Hepatocyte (in vitro differentiated cells): ENCODE data around the gene RBM33. TPM values are rescaled to one million over a fixed set of nuclear protein-coding genes. Genes with fewer than 3 reads are reported as not detected.
A peak's percentile ranks its signal among the peaks of the same experiment; 100 is the strongest.

ENCODE experiments used
- DNase-seq: peaks from one replicate; pipeline ENCODE4 v3.0.0-alpha.2; 2016; ENCODE audit warnings: low spot score
- H2AFZ ChIP-seq: fragments of 200-600 bp; sonication (generic); 2 replicates; pipeline ENCODE4 v1.6.0; 2016; ENCODE audit warnings: antibody characterized with exemption, mild to moderate bottlenecking
- H3K27ac ChIP-seq: fragments of 200-600 bp; sonication (generic); 2 replicates; pipeline ENCODE4 v1.5.1; 2016; ENCODE audit warnings: mild to moderate bottlenecking
- H3K27me3 ChIP-seq: fragments of 200-600 bp; sonication (generic); 2 replicates; pipeline ENCODE4 v1.6.1; 2016
- H3K36me3 ChIP-seq: fragments of 200-600 bp; sonication (generic); replicated peaks from 2 replicates; pipeline ENCODE4 v1.5.1; 2016; ENCODE audit warnings: low read depth; ENCODE audit not compliant: insufficient read depth
- H3K4me1 ChIP-seq: fragments of 200-600 bp; sonication (generic); 2 replicates; pipeline ENCODE4 v1.5.1; 2016; ENCODE audit warnings: mild to moderate bottlenecking, moderate library complexity; ENCODE audit not compliant: insufficient read depth
- H3K4me2 ChIP-seq: fragments of 200-600 bp; sonication (generic); 2 replicates; pipeline ENCODE4 v1.6.0; 2016
- H3K4me3 ChIP-seq: fragments of 200-600 bp; sonication (generic); 2 replicates; pipeline ENCODE4 v1.5.1; 2016; ENCODE audit warnings: mild to moderate bottlenecking
- H3K79me2 ChIP-seq: fragments of 200-600 bp; sonication (generic); 2 replicates; pipeline ENCODE4 v1.6.0; 2017; ENCODE audit warnings: mild to moderate bottlenecking
- H3K9me2 ChIP-seq: fragments of 200-600 bp; sonication (generic); replicated peaks from 2 replicates; pipeline ENCODE4 v1.6.0; 2017; ENCODE audit warnings: mild to moderate bottlenecking; ENCODE audit not compliant: insufficient read depth
- H3K9me3 ChIP-seq: fragments of 200-600 bp; sonication (generic); 2 replicates; pipeline ENCODE4 v1.5.1; 2016; ENCODE audit warnings: low read depth, mild to moderate bottlenecking
- H4K20me1 ChIP-seq: fragments of 200-600 bp; sonication (generic); 2 replicates; pipeline ENCODE4 v1.6.0; 2016; ENCODE audit warnings: mild to moderate bottlenecking; ENCODE audit not compliant: insufficient read depth, poor library complexity, severe bottlenecking
- EZH2 ChIP-seq: fragments of 200-600 bp; sonication (generic); IDR thresholded peaks from 2 replicates; pipeline ENCODE4 v1.6.1; 2016; ENCODE audit warnings: antibody characterized with exemption, mild to moderate bottlenecking, borderline replicate concordance
- EZH2phosphoT487 ChIP-seq: fragments of 200-600 bp; sonication (generic); IDR thresholded peaks from one replicate; pipeline ENCODE4 v1.6.1; 2018; ENCODE audit warnings: antibody characterized with exemption, mild to moderate bottlenecking, low read depth, moderate library complexity; ENCODE audit not compliant: unreplicated experiment, severe bottlenecking
- WGBS: methylation state at CpG from one replicate; pipeline ENCODE4 v1.1.6; 2016; ENCODE audit warnings: low lambda C conversion rate; ENCODE audit errors: missing lambda C conversion rate; 5-methylcytosine and 5-hydroxymethylcytosine counted together
- polyA plus RNA-seq: library from polyadenylated mRNA; unstranded; fragments of >200 nt; fragmentation: Nextera tagmentation; extraction: Ambion mirVana; gene quantifications from 2 replicates; pipeline ENCODE4 v1.2.1, GENCODE V29; 2016
- total RNA-seq: library from RNA; depleted of rRNA; stranded (reverse); fragments of >200 nt; gene quantifications from 2 replicates; pipeline ENCODE4 v1.2.3, GENCODE V29; 2014
- TF ChIP-seq, protein P1 (sequence below): fragments of 200-600 bp; sonication (generic); IDR thresholded peaks from 2 replicates; pipeline ENCODE4 v1.5.1; 2016; ENCODE audit warnings: antibody characterized with exemption, mild to moderate bottlenecking; ENCODE audit not compliant: poor library complexity

Gene RBM33
- total and polyA plus RNA-seq, 2 experiments from 2014 or later, result 24.8 to 40.8 TPM

DNA sequence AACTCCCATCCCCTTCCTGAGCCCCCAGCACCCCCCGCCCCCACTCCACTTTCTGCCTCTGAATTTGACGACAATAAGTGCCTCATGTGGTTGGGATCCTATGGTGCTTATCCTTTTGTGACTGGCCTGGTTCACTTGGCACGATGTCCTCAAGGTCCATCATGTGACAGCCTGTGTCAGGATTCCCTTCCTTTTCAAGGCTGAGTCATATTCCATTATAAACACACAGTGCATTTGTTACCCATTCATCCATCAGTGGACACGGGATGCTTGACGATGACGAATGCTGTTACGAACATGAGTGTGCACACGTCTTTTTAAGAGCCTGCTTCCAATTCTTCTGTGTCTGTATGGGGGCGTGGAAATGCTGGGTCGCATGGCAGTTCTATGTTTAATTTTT, 141.1 kb downstream of the RBM33 start:
- Histone ChIP-seq H3K9me3 (no peaks in the 10 kb centered on the region), H3K4me1 (no peaks in the 10 kb centered on the region), H3K36me3 (no peaks in the 10 kb centered on the region), H4K20me1 (no peaks in the 10 kb centered on the region), H3K9me2 (no peaks in the 10 kb centered on the region), H2AFZ (no peak overlapping the region), H3K4me2 (no peak overlapping the region), H3K79me2 (no peaks in the 10 kb centered on the region), H3K27me3 (no peaks in the 10 kb centered on the region), H3K4me3 (no peak overlapping the region), H3K27ac (no peak overlapping the region)
- TF ChIP-seq, protein P1, sequence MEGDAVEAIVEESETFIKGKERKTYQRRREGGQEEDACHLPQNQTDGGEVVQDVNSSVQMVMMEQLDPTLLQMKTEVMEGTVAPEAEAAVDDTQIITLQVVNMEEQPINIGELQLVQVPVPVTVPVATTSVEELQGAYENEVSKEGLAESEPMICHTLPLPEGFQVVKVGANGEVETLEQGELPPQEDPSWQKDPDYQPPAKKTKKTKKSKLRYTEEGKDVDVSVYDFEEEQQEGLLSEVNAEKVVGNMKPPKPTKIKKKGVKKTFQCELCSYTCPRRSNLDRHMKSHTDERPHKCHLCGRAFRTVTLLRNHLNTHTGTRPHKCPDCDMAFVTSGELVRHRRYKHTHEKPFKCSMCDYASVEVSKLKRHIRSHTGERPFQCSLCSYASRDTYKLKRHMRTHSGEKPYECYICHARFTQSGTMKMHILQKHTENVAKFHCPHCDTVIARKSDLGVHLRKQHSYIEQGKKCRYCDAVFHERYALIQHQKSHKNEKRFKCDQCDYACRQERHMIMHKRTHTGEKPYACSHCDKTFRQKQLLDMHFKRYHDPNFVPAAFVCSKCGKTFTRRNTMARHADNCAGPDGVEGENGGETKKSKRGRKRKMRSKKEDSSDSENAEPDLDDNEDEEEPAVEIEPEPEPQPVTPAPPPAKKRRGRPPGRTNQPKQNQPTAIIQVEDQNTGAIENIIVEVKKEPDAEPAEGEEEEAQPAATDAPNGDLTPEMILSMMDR, result no peak
- WGBS, result 94% methylated on average over 10 of the region's 10 CpGs
- DNase-seq, result no peak

DNA sequence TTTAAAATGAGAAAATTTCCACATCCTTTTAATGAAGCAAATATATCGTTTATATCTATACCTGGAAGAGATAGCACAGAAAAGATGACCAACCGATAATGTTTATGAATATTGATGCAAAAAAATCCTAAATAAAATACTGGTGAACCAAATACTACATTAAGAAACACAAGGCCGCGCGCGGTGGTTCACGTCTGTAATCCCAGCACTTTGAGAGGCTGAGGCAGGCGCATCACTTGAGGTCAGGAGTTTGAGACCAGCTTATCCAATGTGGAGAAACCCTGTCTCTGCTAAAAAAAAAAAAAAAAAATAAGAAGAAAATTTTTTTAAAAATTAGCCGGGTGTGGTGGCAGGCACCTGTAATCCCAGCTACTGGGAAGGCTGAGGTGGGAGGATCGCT, 142.0 kb downstream of the RBM33 start:
- no peak overlapping the region for H3K4me3 ChIP-seq

DNA sequence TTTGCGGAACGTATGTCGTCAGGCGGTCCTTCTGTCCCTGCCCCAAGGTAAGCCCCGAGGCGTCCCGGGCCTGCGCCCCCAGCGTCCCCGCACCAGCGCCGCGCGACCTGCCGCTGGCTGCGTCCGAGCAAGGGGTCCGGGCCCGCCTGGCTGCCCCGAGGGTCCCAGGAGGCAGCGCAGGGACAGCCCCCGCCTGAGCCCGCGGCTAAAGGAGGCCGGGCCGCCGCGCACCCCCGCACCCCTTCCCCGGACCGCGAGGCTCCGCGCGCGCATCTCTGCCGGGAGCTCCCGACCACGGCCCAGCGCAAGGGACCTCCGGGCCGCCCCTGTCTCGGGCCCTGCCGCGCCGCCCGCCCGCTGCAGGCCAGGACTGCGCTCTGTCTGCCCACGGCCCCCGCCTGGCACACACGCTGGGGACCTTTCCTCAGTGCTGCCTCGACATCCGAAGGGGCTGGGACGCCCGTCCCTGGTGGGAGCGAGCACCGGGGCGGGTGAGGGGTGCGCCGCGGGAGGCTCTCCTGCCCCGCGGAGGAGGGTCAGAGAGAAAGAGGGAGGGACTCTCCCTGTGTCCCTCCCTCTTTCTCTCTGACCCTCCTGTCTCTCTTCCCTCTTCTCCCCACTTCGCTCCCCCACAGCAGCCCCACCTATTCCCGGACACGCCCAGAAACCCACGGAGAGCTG, 142.8 kb downstream of the RBM33 start:
- H2AFZ ChIP-seq, result peak overlapping the region; percentile 71
- no peak for DNase-seq
- H3K27ac ChIP-seq, result no peak overlapping the region
- H3K27me3 ChIP-seq, result no peaks in the 10 kb centered on the region
- no peaks in the 10 kb centered on the region for H4K20me1 ChIP-seq
- H3K9me2 ChIP-seq, result no peaks in the 10 kb centered on the region
- no peaks in the 10 kb centered on the region for H3K4me1 ChIP-seq
- H3K36me3 ChIP-seq, result no peaks in the 10 kb centered on the region
- H3K4me2 ChIP-seq, result peak overlapping the region; percentile 93
- no peaks in the 10 kb centered on the region for H3K79me2 ChIP-seq
- H3K4me3 ChIP-seq, result peak overlapping the region; percentile 54
- no peaks in the 10 kb centered on the region for H3K9me3 ChIP-seq
- no peak for TF ChIP-seq EZH2
- TF ChIP-seq, protein P1, result no peak
- TF ChIP-seq EZH2phosphoT487, result no peak
- 4% methylated on average over 30 of the region's 68 CpGs for WGBS

More for the DNA sequence above, 142.0 kb downstream of the RBM33 start:
- TF ChIP-seq, protein P1, result no peak
- TF ChIP-seq EZH2phosphoT487 (no peak), EZH2 (no peak)
- Histone ChIP-seq H3K4me1 (no peaks in the 10 kb centered on the region), H3K79me2 (no peaks in the 10 kb centered on the region), H3K9me2 (no peaks in the 10 kb centered on the region), H3K27me3 (no peaks in the 10 kb centered on the region), H4K20me1 (no peaks in the 10 kb centered on the region), H3K4me2 (peak overlapping the region; percentile 93), H3K9me3 (no peaks in the 10 kb centered on the region), H3K27ac (no peak overlapping the region), H3K36me3 (no peaks in the 10 kb centered on the region), H2AFZ (no peak overlapping the region)
- 88% methylated on average over 10 of the region's 10 CpGs for WGBS
- no peak for DNase-seq
